ENCODE measurements around the gene PDE7B. TPM values are rescaled to one million over a fixed set of nuclear protein-coding genes. Genes with fewer than 3 reads are reported as not detected.

Gene PDE7B
- total and polyA plus RNA-seq, 2 of the 8 experiments (the other 6 are each of a cell fraction or from before 2014, with no cell fraction given), result not detected

DNA sequence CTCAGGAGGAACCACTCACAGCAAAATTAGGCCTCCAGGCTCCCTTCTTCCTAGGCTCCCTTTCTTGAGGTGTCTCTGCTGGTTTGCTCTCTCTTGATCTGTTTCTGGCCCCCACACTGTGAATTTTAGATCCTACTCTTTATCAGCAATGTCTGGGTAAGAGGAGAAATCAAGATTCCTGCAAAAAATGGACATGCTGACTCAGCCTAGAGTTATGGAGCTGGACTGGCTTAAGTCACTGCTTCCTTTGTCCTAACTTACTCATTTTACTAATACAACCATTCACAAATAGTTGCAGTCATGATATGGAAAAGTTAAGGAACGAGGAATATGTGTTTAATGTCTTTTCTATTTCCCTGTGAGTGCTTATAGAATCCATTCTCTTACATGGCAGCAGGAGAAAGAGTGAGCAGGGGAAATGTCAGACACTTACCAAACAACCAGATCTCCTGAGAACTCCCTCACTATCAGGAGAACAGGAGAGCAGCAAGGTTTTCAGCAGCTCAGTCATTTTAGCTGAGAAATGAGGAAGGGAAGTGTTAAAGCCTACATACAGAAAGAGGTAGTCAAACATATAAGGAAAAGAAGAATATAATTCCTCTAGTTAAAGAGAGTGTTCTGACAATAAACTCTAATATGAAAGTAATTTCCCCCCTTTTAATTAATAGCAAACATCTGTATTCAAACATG, 160.8 kb downstream of the PDE7B start:
- no peaks in the 10 kb centered on the region for H3K36me3 ChIP-seq (ENCODE audit: control insufficient read depth in 2 of 4, insufficient read depth in 4 of 4, low read length in 3 of 4)
- ChIA-PET CTCF (ENCODE audit: partially characterized antibody) (no interaction called here), POLR2A (ENCODE audit: partially characterized antibody) (no interaction called here)
- no peak overlapping the region for H3K4ac ChIP-seq (replicated peaks; ENCODE audit: insufficient read length, low read depth, low read length)
- H2AK5ac ChIP-seq (ENCODE audit: low read depth, low read length), result no peak overlapping the region
- no peak overlapping the region for H4K5ac ChIP-seq (ENCODE audit: insufficient read length, low read depth, low read length)
- no peak overlapping the region for H3K14ac ChIP-seq (ENCODE audit: insufficient read length)
- H3K79me1 ChIP-seq (ENCODE audit: low read depth, low read length), result no peaks in the 10 kb centered on the region
- FAIRE-seq (no peak), DNase-seq (ENCODE audit: low read depth in 1 of 2, low spot score in 2 of 2) (no peak)
- no peak overlapping the region for H2BK12ac ChIP-seq (ENCODE audit: low read depth, low read length)
- H2AFZ ChIP-seq (ENCODE audit: low read length), result peak overlapping the region; percentile 31; the same call in 1 of the 2 replicates
- H2BK20ac ChIP-seq (ENCODE audit: low read length), result no peak overlapping the region
- no peaks in the 10 kb centered on the region for H4K20me1 ChIP-seq (replicated peaks in 1 of 2; ENCODE audit: control insufficient read depth in 1 of 2, insufficient read depth in 2 of 2, low read length in 2 of 2)
- no peaks in the 10 kb centered on the region for H3K9me3 ChIP-seq (ENCODE audit: insufficient read depth in 2 of 2, low read depth in 1 of 2, low read length in 1 of 2)
- H3K4me3 ChIP-seq (ENCODE audit: extremely low read depth in 1 of 4, insufficient read depth in 2 of 4, low read depth in 3 of 4, low read length in 4 of 4), result no peak overlapping the region
- H2BK120ac ChIP-seq (replicated peaks; ENCODE audit: low read depth, low read length), result no peak overlapping the region
- no peak overlapping the region for H3K9ac ChIP-seq (replicated peaks in 1 of 4; ENCODE audit: extremely low read depth in 1 of 4, low read depth in 3 of 4, low read length in 3 of 4)
- WGBS, 2 experiments (ENCODE audit: extremely low coverage in 1 of 2, insufficient coverage in 1 of 2, insufficient read length in 1 of 2, insufficient replicate concordance in 2 of 2, low coverage in 1 of 2, low lambda C conversion rate in 2 of 2, missing lambda C conversion rate in 1 of 2), result 89% methylated on average over 1 of the region's 1 CpG; no CpG with 5 or more reads in 1 of the 2 experiments
- no peak overlapping the region for H3K18ac ChIP-seq (ENCODE audit: extremely low read depth, low read length)
- H3K4me2 ChIP-seq (ENCODE audit: insufficient read depth in 1 of 2, low read depth in 2 of 2, low read length in 2 of 2), result no peak overlapping the region
- no peak overlapping the region for H2BK5ac ChIP-seq (ENCODE audit: low read depth, low read length)
- H4K8ac ChIP-seq (ENCODE audit: extremely low read depth, insufficient read depth, low read length), result no peak overlapping the region
- H3K23me2 ChIP-seq (ENCODE audit: low read depth, low read length), result no peaks in the 10 kb centered on the region
- no peaks in the 10 kb centered on the region; a peak in 1 of 7 replicates for H3K27me3 ChIP-seq (replicated peaks in 1 of 4; ENCODE audit: control insufficient read depth in 3 of 4, extremely low read depth in 1 of 4, insufficient read depth in 3 of 4, low read length in 3 of 4)
- no peak overlapping the region for H3K27ac ChIP-seq (ENCODE audit: low read depth, low read length)
- H3K23ac ChIP-seq (ENCODE audit: insufficient read length), result no peak overlapping the region
- H3K56ac ChIP-seq (replicated peaks; ENCODE audit: insufficient read length, low read depth, low read length), result no peak overlapping the region
- H3K4me1 ChIP-seq (replicated peaks in 1 of 4; ENCODE audit: control insufficient read depth in 3 of 4, insufficient read depth in 4 of 4, low read length in 3 of 4), result no peaks in the 10 kb centered on the region
- no peaks in the 10 kb centered on the region for H3K79me2 ChIP-seq (ENCODE audit: control insufficient read depth in 1 of 2, insufficient read depth in 2 of 2, low read length in 2 of 2)
- no peak overlapping the region for H2BK15ac ChIP-seq (ENCODE audit: low read length)
- no peak for TF ChIP-seq JUND (IDR thresholded peaks at IDR 0.05; ENCODE audit: low read length)
- no peak for TF ChIP-seq TBP (IDR thresholded peaks at IDR 0.05; ENCODE audit: low read depth, low read length)
- no peak for TF ChIP-seq RBBP5 (IDR thresholded peaks at IDR 0.05; ENCODE audit: borderline replicate concordance, low read depth, low read length)
- no peak for TF ChIP-seq TAF7 (optimal IDR thresholded peaks at IDR 0.05; ENCODE audit: borderline replicate concordance, low read depth, low read length)
- TF ChIP-seq CTBP2 (IDR thresholded peaks at IDR 0.05; ENCODE audit: borderline replicate concordance, insufficient read depth, insufficient read length, low read length), result no peak
- no peak for TF ChIP-seq POLR2A (IDR thresholded peaks at IDR 0.05; ENCODE audit: control extremely low read depth in 1 of 2, low read depth in 2 of 2, low read length in 2 of 2)
- TF ChIP-seq SP1 (IDR thresholded peaks at IDR 0.05; ENCODE audit: low read depth, low read length), result no peak
- no peak for TF ChIP-seq RFX5 (IDR thresholded peaks at IDR 0.05; ENCODE audit: borderline replicate concordance, low read depth, low read length)
- TF ChIP-seq KDM1A (IDR thresholded peaks at IDR 0.05; ENCODE audit: borderline replicate concordance, low read length), result no peak
- H4K91ac ChIP-seq (replicated peaks; ENCODE audit: insufficient read length, low read length), result no peak overlapping the region

All from H1 (cell line).